HepG2 (cell line): ENCODE measurements around the gene FSCN2. TPM values are rescaled to one million over a fixed set of nuclear protein-coding genes. Genes with fewer than 3 reads are reported as not detected.

Experiments
- CC2D1A ChIP-seq: sonication (generic); formaldehyde crosslinking; IDR thresholded peaks from 2 replicates; pipeline ENCODE4 v1.8.1; 2023; ENCODE audit warnings: mild to moderate bottlenecking, missing genetic modification reagents
- DR1 ChIP-seq: sonication (generic); formaldehyde crosslinking; IDR thresholded peaks from 2 replicates; pipeline ENCODE4 v1.8.0; 2021; ENCODE audit warnings: mild to moderate bottlenecking, missing genetic modification reagents, inconsistent platforms
- HNF1A ChIP-seq, 2 experiments: sonication (generic) in 1 of 2; formaldehyde crosslinking in 1 of 2; IDR thresholded peaks; 2 replicates each; pipeline versions ENCODE4 v1.4.0 to v1.6.1; 2016 to 2020; ENCODE audit warnings: borderline replicate concordance in 1 of 2, low read depth in 1 of 2, mild to moderate bottlenecking in 1 of 2, missing genetic modification reagents in 1 of 2
- KDM5A ChIP-seq: fragments of 200-600 bp; sonication (generic); IDR thresholded peaks from 2 replicates; pipeline ENCODE4 v1.7.0; 2018; ENCODE audit warnings: antibody characterized with exemption, mild to moderate bottlenecking, low read length, borderline replicate concordance
- KDM6A ChIP-seq: IDR thresholded peaks from 2 replicates; pipeline ENCODE4 v1.6.1; 2016; ENCODE audit warnings: low read depth
- NR2F1 ChIP-seq, 2 experiments: fragments of 450-650 bp in 1 of 2; formaldehyde crosslinking in 1 of 2; IDR thresholded peaks; 2 replicates each; pipeline versions ENCODE4 v1.5.0 to v1.6.1; 2016 to 2020; ENCODE audit warnings: mild to moderate bottlenecking in 1 of 2, missing compliant biosample characterization in 1 of 2, missing genetic modification reagents in 1 of 2, moderate library complexity in 1 of 2
- PHF5A ChIP-seq: IDR thresholded peaks from one replicate; pipeline ENCODE4 v1.6.1; 2018; ENCODE audit warnings: low read depth, missing genetic modification reagents; ENCODE audit not compliant: unreplicated experiment
- POLR2G ChIP-seq: fragments of 200-400 bp; formaldehyde crosslinking; IDR thresholded peaks from 2 replicates; pipeline ENCODE4 v1.6.1; 2018; ENCODE audit warnings: mild to moderate bottlenecking, low read depth, low read length, moderate library complexity
- PRMT3 ChIP-seq: sonication (generic); formaldehyde crosslinking; IDR thresholded peaks from 2 replicates; pipeline ENCODE4 v1.8.1; 2022; ENCODE audit warnings: low read depth, mild to moderate bottlenecking, moderate library complexity, missing genetic modification reagents, borderline replicate concordance
- SP1 ChIP-seq, 2 experiments: fragments of 450-650 bp in 1 of 2; sonication (generic) in 1 of 2; formaldehyde crosslinking in 1 of 2; IDR thresholded peaks; 2 replicates each; pipeline versions ENCODE4 v1.4.0 to v1.6.1; 2016 to 2020; ENCODE audit warnings: missing genetic modification reagents in 1 of 2
- SRSF1 ChIP-seq: fragments of 200-400 bp; formaldehyde crosslinking; optimal IDR thresholded peaks from 2 replicates; pipeline ENCODE3; 2017; ENCODE audit warnings: mild to moderate bottlenecking, low read depth, low read length, moderate library complexity
- TEAD2 ChIP-seq: sonication (generic); formaldehyde crosslinking; IDR thresholded peaks from 2 replicates; pipeline ENCODE4 v1.9.0; 2021; ENCODE audit warnings: missing genetic modification reagents
- TFE3 ChIP-seq: IDR thresholded peaks from 2 replicates; pipeline ENCODE4 v1.6.1; 2016
- TOPORS ChIP-seq: sonication (generic); formaldehyde crosslinking; IDR thresholded peaks from 2 replicates; pipeline ENCODE4 v1.8.0; 2023; ENCODE audit warnings: mild to moderate bottlenecking, missing genetic modification reagents
- ZBTB4 ChIP-seq: sonication (generic); formaldehyde crosslinking; IDR thresholded peaks from 2 replicates; pipeline ENCODE4 v1.4.0; 2020; ENCODE audit warnings: missing genetic modification reagents, mild to moderate bottlenecking, borderline replicate concordance
- ZBTB7B ChIP-seq: sonication (generic); formaldehyde crosslinking; IDR thresholded peaks from 2 replicates; pipeline ENCODE4 v1.4.0; 2020; ENCODE audit warnings: missing genetic modification reagents
- ZFP1 ChIP-seq: IDR thresholded peaks from 2 replicates; pipeline ENCODE4 v1.6.1; 2016
- ZFX ChIP-seq: sonication (generic); formaldehyde crosslinking; IDR thresholded peaks from 2 replicates; pipeline ENCODE4 v1.4.0; 2020; ENCODE audit warnings: mild to moderate bottlenecking, low read depth, missing genetic modification reagents, moderate library complexity
- ZNF20 ChIP-seq: sonication (generic); formaldehyde crosslinking; IDR thresholded peaks from 2 replicates; pipeline ENCODE4 v1.4.0; 2020; ENCODE audit warnings: mild to moderate bottlenecking, moderate library complexity, missing genetic modification reagents
- ZNF451 ChIP-seq: sonication (generic); formaldehyde crosslinking; IDR thresholded peaks from 2 replicates; pipeline ENCODE4 v1.5.0; 2020; ENCODE audit warnings: mild to moderate bottlenecking, missing genetic modification reagents
- polyA plus RNA-seq, 8 experiments: library from polyadenylated mRNA; depleted of rRNA in 3 of 8; stranded (reverse) in 7 of 8; unstranded in 1 of 8; fragments of >200 nt; fragmentation: Illumina TruSeq in 4 of 8; extraction: Trizol in 4 of 8; gene quantifications; 2 replicates each; pipeline versions ENCODE4 v1.2.1 to v1.2.3, GENCODE V29; 2011 to 2016; ENCODE audit warnings: low read depth in 4 of 8, missing spikeins in 1 of 8, mixed read lengths in 1 of 8; ENCODE audit not compliant: insufficient read depth in 1 of 8
- total RNA-seq, 5 experiments: library from RNA; depleted of rRNA; stranded (reverse); fragments of >200 nt; fragmentation: Illumina TruSeq; extraction: Trizol; gene quantifications; 2 replicates each; pipeline ENCODE4 v1.2.3, GENCODE V29; 2016; ENCODE audit warnings: low read depth in 1 of 5

Gene FSCN2
- total and polyA plus RNA-seq, 2 of the 13 experiments (the other 11 are each of a cell fraction or from before 2014, with no cell fraction given): 0.09 TPM; not detected in 1

- 0 out of 2 replicates have a peak, but pooled peaks have one; percentile 22 for TF ChIP-seq CC2D1A (CRISPR knock-in tag)
- TF ChIP-seq ZNF451: peak; percentile 32; the same call in 1 of the 2 replicates
- TF ChIP-seq NR2F1 (CRISPR knock-in tag; IDR thresholded peaks at IDR 0.05): no peak
- TF ChIP-seq TOPORS (CRISPR knock-in tag): peak; percentile 76
- TF ChIP-seq PHF5A (CRISPR knock-in tag): no peak
- no peak for TF ChIP-seq SP1 (IDR thresholded peaks at IDR 0.05)
- TF ChIP-seq SP1 (CRISPR knock-in tag; IDR thresholded peaks at IDR 0.05): 0 out of 2 replicates have a peak, but pooled peaks have one; percentile 11
- TF ChIP-seq KDM6A (CRISPR knock-in tag): no peak
- TF ChIP-seq ZFP1 (CRISPR knock-in tag): no peak
- peak; percentile 72 for TF ChIP-seq ZFX (CRISPR knock-in tag)
- no peak for TF ChIP-seq TEAD2 (CRISPR knock-in tag)
- peak; percentile 46; the same call in 1 of the 2 replicates for TF ChIP-seq ZBTB7B (CRISPR knock-in tag)
- TF ChIP-seq ZNF20 (CRISPR knock-in tag): 0 out of 2 replicates have a peak, but pooled peaks have one; percentile 65
- no peak for TF ChIP-seq HNF1A (IDR thresholded peaks at IDR 0.05; ENCODE audit: low read depth)
- peak; percentile 48; the same call in 1 of the 2 replicates for TF ChIP-seq HNF1A (CRISPR knock-in tag; IDR thresholded peaks at IDR 0.05; ENCODE audit: borderline replicate concordance)
- peak; percentile 54; the same call in 1 of the 2 replicates for TF ChIP-seq DR1 (CRISPR knock-in tag)
- no peak for TF ChIP-seq ZBTB4
- peak; percentile 30; the same call in 1 of the 2 replicates for TF ChIP-seq TFE3 (CRISPR knock-in tag)
- TF ChIP-seq POLR2G: peak; percentile 91
- 0 out of 2 replicates have a peak, but pooled peaks have one; percentile 45 for TF ChIP-seq PRMT3 (CRISPR knock-in tag)
- no peak for TF ChIP-seq KDM5A
- TF ChIP-seq SRSF1: peak; percentile 68
Measured at GRCh38 chr17:81487487-81488275, 40.5 kb upstream of the FSCN2 start (continued).
